ENCODE measurements around the gene ANO9. TPM values are rescaled to one million over a fixed set of nuclear protein-coding genes. Genes with fewer than 3 reads are reported as not detected.

ANO9 gene
- total RNA-seq, 1 donor from 2014 or later: 31.0 TPM

DNA sequence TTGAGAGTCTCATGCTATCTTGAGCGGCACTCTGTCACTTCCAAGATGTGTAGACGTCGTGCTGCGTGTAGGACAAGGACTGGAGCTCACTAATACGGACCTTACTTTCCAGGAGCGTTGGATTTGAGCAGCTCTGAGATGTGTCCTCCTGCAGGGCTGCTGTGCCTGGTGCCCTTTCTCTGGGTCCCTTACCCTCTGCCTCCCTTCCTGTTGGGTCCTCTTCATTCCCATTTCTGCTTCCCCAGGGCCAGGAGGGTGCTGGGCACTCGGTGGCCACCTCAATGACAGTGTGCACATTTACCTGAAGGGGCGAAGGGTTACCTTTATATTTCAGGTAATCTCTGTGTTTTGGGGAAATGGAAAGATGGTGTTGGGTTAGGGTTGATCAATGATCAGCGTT, 12.2 kb upstream of the ANO9 start:
- Mint-ChIP-seq H3K4me1 (ENCODE audit: low read depth) (peaks cover 8% of the 10 kb centered on the region), H3K4me3 (ENCODE audit: low read depth) (no peak overlapping the region), H3K27me3 (no peaks in the 10 kb centered on the region), H3K36me3 (ENCODE audit: insufficient read depth) (peaks cover 4% of the 10 kb centered on the region), H3K9me3 (ENCODE audit: low read depth) (no peaks in the 10 kb centered on the region), H3K27ac (no peak overlapping the region)
- no peak for DNase-seq (ENCODE audit: low spot score, unreplicated experiment)
- TF ChIP-seq, protein P1, sequence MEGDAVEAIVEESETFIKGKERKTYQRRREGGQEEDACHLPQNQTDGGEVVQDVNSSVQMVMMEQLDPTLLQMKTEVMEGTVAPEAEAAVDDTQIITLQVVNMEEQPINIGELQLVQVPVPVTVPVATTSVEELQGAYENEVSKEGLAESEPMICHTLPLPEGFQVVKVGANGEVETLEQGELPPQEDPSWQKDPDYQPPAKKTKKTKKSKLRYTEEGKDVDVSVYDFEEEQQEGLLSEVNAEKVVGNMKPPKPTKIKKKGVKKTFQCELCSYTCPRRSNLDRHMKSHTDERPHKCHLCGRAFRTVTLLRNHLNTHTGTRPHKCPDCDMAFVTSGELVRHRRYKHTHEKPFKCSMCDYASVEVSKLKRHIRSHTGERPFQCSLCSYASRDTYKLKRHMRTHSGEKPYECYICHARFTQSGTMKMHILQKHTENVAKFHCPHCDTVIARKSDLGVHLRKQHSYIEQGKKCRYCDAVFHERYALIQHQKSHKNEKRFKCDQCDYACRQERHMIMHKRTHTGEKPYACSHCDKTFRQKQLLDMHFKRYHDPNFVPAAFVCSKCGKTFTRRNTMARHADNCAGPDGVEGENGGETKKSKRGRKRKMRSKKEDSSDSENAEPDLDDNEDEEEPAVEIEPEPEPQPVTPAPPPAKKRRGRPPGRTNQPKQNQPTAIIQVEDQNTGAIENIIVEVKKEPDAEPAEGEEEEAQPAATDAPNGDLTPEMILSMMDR (IDR thresholded peaks at IDR 0.05; ENCODE audit: unreplicated experiment): no peak

DNA sequence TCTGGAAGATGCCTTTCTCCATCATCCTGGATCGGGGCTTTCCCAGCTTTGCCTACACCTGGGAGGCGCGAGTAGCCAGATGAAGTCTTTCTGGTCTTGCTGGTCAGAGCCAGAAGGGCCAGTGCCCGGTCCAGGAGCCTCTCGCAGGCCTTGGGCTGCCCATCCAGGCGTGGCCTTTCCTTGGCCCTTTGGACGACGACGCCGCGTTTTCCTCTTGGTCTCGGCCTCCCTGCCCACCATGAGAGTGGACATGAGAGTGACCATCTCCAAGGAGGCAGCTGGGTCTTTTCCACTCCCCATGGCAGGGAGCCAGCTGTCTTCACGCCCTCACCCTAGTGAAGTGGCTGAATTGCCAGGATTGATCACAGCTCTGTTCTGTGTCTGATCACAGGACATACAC, 11.8 kb upstream of the ANO9 start:
- Mint-ChIP-seq H3K36me3 (ENCODE audit: insufficient read depth) (peaks cover 4% of the 10 kb centered on the region), H3K9me3 (ENCODE audit: low read depth) (no peaks in the 10 kb centered on the region), H3K4me3 (ENCODE audit: low read depth) (no peak overlapping the region), H3K4me1 (ENCODE audit: low read depth) (peaks cover 9% of the 10 kb centered on the region), H3K27ac (no peak overlapping the region), H3K27me3 (no peaks in the 10 kb centered on the region)
- TF ChIP-seq, protein P1 (IDR thresholded peaks at IDR 0.05; ENCODE audit: unreplicated experiment): no peak
- DNase-seq (ENCODE audit: low spot score, unreplicated experiment): no peak

DNA sequence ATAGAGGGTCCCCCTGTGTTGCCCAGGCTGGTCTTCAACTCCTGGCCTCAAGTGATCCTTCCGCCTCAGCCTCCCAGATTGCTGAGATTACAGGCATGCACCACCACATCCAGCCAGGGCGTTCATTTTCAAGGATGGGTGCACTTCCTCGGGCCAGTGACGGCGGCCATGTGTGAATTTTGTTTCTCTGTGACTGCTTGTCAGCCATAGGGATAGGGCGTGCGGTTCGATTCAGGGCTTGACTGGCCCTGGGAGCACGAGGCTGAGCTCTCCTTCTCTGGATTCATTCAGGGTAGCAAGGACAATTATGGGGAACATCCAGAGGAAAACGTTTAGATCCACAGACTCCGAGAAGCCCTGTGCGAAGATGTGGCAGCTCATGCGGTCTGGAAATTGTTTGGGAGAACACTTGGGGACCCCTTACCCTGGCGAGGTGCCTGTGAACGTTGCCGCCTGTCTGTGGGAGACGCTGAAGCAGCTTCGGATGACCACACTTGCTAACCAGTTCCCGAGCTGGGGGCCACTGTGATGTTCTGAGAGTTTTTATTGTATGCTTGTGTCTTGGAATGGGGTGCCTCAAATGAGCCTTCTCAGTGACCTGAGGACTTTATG, 11.2 kb upstream of the ANO9 start:
- Mint-ChIP-seq H3K9me3 (ENCODE audit: low read depth) (no peaks in the 10 kb centered on the region), H3K4me3 (ENCODE audit: low read depth) (no peak overlapping the region), H3K27me3 (no peaks in the 10 kb centered on the region), H3K36me3 (ENCODE audit: insufficient read depth) (peaks cover 4% of the 10 kb centered on the region), H3K4me1 (ENCODE audit: low read depth) (peaks cover 9% of the 10 kb centered on the region), H3K27ac (no peak overlapping the region)
- no peak for DNase-seq (ENCODE audit: low spot score, unreplicated experiment)
- TF ChIP-seq, protein P1 (IDR thresholded peaks at IDR 0.05; ENCODE audit: unreplicated experiment): no peak

DNA sequence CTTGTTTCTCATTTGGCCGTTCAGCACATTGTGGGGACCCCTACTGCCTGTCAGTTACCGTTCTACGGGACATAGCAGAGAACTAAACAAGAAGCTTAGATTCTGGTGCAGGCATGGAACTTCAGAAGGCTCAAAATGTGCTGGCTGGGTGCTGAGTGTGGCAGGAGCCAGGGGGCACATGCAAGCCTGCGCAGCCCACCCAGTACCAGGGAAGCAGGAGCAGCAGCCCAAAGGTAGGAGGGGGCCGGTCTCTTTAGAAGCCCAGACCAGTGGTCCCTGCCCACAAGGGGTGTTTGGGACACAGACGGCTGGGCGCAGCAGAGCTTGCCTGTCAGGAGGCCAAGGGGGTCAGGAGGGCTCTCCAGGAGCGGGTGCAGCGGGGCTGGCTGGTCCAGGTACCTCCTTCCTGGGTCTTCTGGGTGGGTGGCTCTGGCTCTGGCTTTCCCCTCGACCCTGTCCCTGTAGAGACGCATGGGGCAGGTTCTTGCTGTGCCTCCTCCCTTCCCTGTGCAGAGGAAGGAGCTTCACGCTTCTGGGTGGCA, 10.5 kb upstream of the ANO9 start:
- no peak overlapping the region for H3K27ac Mint-ChIP-seq
- H3K36me3 Mint-ChIP-seq (ENCODE audit: insufficient read depth): peaks cover 4% of the 10 kb centered on the region
- H3K27me3 Mint-ChIP-seq: no peaks in the 10 kb centered on the region
- TF ChIP-seq, protein P1 (IDR thresholded peaks at IDR 0.05; ENCODE audit: unreplicated experiment): no peak
- no peak for DNase-seq (ENCODE audit: low spot score, unreplicated experiment)
- no peaks in the 10 kb centered on the region for H3K9me3 Mint-ChIP-seq (ENCODE audit: low read depth)
- H3K4me1 Mint-ChIP-seq (ENCODE audit: low read depth): peaks cover 9% of the 10 kb centered on the region
- no peak overlapping the region for H3K4me3 Mint-ChIP-seq (ENCODE audit: low read depth)

DNA sequence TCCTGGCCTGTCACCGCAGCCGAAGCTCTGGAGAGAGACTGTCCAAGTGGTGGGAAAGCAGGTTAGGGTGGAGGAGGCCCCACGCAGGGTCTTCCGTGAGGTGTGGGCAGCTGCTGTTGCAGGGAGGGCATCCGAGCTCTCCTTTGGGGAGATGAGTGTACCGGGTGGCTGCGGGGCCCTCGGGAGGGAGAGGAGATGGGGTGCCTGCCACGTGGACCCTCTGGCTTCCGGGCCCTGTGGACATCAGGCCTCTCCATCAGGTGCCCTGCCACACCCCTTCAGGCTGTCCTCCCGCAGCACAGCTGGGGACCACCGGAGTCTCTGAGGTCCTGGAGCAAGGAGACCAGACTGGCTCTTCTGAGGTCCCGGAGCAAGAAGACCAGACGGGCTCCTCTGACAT, 9.9 kb upstream of the ANO9 start:
- H3K9me3 Mint-ChIP-seq (ENCODE audit: low read depth): no peaks in the 10 kb centered on the region
- H3K36me3 Mint-ChIP-seq (ENCODE audit: insufficient read depth): peaks cover 4% of the 10 kb centered on the region
- no peak for DNase-seq (ENCODE audit: low spot score, unreplicated experiment)
- H3K4me1 Mint-ChIP-seq (ENCODE audit: low read depth): peaks cover 9% of the 10 kb centered on the region
- H3K4me3 Mint-ChIP-seq (ENCODE audit: low read depth): peak overlapping the region; percentile 93
- H3K27ac Mint-ChIP-seq: no peak overlapping the region
- H3K27me3 Mint-ChIP-seq: no peaks in the 10 kb centered on the region
- TF ChIP-seq, protein P1 (IDR thresholded peaks at IDR 0.05; ENCODE audit: unreplicated experiment): no peak

All from progenitor cell of endocrine pancreas (in vitro differentiated cells).